NCI-H748 (cell line): ENCODE results near the gene PLAAT1.
A peak's percentile ranks its signal among the peaks of the same experiment; 100 is the strongest.

ENCODE experiments used
- DNase-seq: peaks from one replicate; lab custom pipeline; 2025; ENCODE audit not compliant: unreplicated experiment; lab: John Stamatoyannopoulos, UW

Gene PLAAT1

GRCh38 chr3:193250492-193250891 is 9.5 kb downstream of the PLAAT1 start:
- DNase-seq = no peak

DNA sequence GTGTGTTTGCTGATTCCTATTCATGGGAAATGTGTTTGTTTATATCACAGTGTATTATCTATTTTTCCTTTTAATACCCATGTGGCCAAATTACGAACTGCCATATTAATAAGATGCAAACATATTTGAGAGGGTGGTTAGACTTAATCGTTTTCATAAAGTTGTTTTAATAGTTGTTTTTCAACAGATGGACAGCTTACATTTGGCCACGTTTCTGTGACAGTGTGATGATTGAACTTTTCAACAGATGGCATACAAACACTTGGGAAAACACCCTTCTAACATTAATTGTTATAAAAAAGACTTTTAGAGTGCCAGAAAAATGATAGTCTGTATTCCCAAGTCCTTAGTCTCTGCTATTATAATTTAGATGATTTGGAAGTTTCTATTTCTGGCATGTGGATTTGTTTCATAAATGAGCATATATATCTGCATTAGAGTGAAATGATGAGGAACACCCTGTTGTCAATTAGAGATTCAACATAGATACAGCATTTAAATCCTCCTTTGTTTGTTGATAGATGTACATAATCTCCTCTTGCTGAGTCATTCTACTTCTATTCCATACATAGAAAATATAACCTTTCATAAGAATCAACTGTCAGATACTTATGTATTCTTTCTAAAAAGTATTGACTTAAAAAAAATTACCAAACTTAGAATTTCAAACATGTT is 13.1 kb downstream of the PLAAT1 start:
- DNase-seq = no peak

GRCh38 chr3:193261970-193262369 is 20.9 kb downstream of the PLAAT1 start:
- DNase-seq = no peak

GRCh38 chr3:193262707-193263106 is 21.7 kb downstream of the PLAAT1 start:
- no peak for DNase-seq

- DNase-seq = peak; percentile 1
These were observed 28.5 kb downstream of the PLAAT1 start for GRCh38 chr3:193269343-193270028.

- no peak for DNase-seq
These were observed 29.4 kb downstream of the PLAAT1 start for GRCh38 chr3:193270451-193270850.

GRCh38 chr3:193271101-193271840 is 30.2 kb downstream of the PLAAT1 start:
- no peak for DNase-seq

DNA sequence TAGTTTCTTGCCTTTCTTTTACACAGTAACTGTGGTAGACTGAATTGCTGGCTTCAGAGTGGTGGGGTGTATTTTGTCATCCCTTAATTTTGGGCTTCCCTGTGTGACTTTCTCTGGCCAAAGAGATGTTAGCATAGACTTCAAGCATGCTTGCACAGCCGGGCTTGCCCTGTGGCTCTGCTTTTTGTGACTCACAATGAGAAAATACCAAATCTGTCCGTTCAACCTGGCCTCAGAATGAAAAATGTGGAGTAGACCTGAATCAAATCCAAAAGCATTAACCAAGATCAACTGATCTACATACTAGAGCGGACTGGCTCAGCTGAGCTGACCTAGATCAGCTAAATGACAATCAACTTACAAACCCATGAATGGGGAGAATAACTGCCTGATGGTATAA is 51.4 kb downstream of the PLAAT1 start:
- no peak for DNase-seq

DNA sequence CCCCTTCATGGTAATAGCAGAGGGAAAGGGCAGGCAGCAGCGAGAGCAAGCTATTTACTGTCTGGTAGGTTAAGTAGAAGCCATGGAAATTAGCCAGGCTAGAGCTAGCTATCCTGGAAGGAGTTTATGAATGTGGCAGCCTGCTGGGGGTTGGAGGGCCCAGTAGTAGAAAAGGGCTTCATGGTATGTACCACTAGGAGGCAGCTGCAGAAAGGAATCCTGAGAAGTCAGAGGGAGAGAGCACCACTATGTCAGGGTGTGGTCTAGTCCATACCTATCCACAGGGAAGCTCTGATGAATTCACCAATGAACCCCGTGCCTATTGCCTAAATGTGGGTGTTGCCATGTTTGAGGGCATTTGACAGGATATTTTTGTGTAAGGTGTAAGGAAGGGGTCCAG is 55.0 kb downstream of the PLAAT1 start:
- no peak for DNase-seq

DNA sequence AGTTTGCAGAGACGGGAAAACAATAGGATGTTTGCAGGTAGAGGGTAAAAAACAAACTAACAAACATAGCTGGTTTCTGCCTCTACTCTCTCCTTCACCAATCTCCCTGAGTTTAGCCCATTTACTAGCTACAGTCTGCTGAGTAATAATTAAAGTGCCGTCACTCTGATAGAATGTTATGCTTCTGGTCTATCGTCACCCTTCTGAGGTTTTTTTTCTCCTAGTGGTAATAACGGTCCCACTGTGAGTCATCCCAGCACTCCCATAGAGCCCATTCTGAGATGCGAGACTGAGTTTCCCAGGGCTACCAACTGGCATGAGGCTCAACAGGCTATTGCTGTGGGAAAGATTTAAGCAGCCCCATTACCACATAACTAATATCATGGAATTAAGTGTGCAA is 56.4 kb downstream of the PLAAT1 start:
- DNase-seq = no peak

- DNase-seq = no peak
These were observed 60.4 kb downstream of the PLAAT1 start for GRCh38 chr3:193301433-193301832.

DNA sequence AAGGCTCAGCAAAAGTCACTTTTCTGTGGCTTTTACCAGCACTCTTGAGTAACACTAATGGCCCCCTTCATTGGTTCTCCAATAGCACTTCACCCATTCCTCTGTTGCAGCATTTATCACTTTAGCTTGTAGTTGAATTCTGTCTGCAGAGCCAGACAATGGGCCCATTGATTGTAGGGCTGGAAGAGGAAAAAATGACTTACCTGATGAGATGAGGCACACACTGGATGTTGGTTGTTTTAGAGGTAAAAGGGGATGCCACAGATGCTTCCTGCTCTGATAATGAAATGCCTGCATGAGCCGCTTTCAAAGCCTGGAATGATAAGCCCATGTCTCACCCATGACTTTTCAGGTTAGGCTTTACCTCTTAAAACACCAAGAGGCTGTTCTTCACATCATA is 64.3 kb downstream of the PLAAT1 start:
- no peak for DNase-seq

DNA sequence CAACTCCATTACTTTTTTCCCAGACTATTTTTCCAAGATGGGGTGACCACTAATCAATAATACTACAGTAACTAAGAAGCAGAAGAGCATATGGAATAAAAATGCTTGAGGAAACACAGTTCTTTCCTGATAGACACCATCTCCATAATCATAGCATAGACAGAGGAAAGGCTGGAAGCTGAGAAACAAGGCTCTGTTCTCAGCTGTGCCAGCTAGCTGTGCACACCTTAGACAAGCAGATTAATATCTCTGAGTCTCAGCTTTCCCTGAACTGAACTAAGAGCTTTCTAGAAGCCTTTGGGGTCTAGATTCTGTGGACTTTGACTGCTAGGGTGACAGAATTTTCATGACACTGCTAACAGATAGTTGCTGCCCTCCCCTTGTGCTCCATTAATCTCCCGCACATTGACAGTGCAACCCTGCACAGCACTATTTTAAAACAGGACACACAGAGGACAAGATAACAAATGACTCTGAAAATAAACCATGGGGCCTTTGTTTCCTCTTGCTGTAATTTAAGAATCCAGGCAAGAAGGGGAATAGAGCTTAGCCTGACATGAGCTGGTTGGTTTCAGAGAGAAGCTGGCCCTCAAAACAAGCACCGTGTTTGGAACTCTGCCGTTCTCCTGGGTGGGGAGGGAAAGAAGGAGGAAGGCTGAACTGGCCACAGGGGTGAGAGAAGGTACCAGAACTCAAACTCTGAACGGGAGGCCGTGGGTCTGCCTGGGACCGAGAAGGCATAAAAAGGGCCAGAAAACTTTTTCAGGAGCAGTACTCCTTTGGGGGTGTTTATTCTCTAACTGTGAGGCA is 70.1 kb downstream of the PLAAT1 start:
- DNase-seq = no peak

DNA sequence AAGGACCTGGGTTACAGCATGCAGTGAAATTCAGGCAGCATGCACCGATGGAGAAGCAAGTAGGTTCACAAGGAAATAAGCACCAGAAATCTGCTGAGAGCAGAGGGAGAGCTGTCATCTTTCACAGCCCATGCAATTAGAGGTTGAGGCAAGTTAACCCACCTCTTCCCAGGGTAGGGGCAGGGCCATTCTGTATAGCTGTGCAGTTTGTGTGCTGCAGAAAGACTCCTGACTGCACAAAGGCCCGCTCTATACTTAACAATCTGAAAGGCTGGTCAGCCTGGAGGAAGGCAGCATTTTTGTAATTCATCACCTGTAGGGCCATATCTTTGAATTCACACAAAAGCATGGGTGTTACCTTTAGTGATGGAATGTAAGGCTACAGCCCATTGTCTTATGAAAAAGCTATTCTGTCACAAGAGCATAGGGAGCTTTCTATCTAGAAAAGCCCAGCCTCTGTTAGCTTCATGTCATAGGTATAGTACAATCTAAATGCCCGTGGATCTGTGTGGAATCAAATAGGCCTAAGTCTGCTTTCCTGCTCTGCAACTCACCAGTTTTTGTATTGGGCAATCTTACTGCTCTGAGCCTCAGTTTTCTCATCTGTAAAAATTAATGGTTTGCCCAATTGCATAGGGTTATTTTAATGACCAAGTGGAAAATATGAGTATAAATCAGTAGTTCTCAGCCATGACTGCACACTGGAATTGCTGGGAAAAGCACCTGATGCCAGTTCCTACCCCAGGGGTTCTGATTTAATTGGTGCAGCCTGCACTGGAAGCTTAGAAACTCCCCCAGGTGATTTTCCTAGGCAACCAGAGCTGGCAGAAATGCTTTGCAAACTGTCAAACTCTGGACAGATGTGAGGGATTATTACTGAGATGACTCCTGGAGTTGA is 72.3 kb downstream of the PLAAT1 start:
- DNase-seq = no peak

DNA sequence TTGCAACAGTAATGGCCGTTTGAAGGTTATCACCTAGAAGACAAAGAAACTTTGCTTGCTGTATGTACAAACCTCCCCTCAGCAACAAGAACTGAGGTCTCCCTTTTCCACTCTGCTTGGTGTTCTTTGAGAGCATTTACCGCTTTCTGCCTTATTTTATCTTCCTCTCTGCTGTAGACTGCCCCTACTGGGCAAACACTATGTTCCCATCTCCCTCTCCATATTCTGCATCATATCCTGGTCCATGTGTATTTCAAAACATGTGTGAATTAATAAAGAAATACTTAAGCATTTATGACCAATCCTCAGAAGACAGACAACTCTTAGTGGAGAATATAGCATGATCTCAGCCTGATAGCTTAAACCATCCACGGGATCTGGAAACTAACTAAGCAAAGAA is 73.1 kb downstream of the PLAAT1 start:
- no peak for DNase-seq

GRCh38 chr3:193317682-193318300 is 76.8 kb downstream of the PLAAT1 start:
- DNase-seq = no peak
